Amygdala (tissue), 56 donors: ENCODE measurements around the gene CCL8.

Experiments
- DNase-seq, 56 donors: peaks; one replicate each; lab custom pipeline; 2025; lab: John Stamatoyannopoulos, UW

The CCL8 gene

GRCh38 chr17:34319039-34319483, at the start of gene CCL8:
Gene CCL8 (plus strand): TSS chr17:34319435. CDS start chr17:34319502, 67 bp downstream.
- DNase-seq: no peak

DNA sequence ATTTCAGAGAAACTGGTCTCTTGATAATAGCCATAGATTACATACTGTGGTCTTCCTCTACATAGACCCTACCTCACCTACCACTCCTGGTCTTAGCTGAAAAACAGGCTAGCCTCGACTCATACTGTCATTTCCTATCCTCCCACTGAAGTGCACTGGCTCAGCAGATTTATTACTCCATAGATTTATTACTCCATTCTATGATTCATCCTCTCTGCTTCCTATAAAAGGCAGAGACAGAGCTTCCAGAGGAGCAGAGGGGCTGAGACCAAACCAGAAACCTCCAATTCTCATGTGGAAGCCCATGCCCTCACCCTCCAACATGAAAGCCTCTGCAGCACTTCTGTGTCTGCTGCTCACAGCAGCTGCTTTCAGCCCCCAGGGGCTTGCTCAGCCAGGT, 49.3 kb upstream of the CCL8 start, which contains the start of gene CCL7:
CCL7 (plus strand) TSS at position 253 of the 400 bp plus-strand sequence; CDS start at position 323, 70 bp downstream.
- DNase-seq: no peak

DNA sequence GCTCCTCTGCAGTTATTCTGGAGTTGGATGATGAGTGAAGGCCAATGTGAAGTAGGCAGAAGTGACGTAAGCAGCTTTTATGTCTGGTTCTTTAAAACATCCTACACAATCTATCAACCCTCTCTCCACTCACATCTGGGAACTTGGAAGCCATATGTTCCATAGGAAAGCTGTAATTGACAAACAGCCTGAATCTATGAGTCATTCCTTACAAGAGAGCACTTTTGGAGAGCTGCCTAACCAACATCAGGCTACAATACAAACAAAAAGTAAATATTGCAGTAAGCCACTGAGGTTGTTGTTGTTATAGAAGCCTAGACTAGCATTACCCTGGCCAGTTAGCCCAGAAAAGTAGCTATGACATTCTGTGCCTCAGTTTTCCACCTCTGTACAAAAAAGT, 43.4 kb upstream of the CCL8 start:
- DNase-seq: no peak

- DNase-seq: no peak
Measured at GRCh38 chr17:34276826-34277225, 42.4 kb upstream of the CCL8 start.

- DNase-seq: no peak
Measured at GRCh38 chr17:34283571-34283970, 35.7 kb upstream of the CCL8 start.

DNA sequence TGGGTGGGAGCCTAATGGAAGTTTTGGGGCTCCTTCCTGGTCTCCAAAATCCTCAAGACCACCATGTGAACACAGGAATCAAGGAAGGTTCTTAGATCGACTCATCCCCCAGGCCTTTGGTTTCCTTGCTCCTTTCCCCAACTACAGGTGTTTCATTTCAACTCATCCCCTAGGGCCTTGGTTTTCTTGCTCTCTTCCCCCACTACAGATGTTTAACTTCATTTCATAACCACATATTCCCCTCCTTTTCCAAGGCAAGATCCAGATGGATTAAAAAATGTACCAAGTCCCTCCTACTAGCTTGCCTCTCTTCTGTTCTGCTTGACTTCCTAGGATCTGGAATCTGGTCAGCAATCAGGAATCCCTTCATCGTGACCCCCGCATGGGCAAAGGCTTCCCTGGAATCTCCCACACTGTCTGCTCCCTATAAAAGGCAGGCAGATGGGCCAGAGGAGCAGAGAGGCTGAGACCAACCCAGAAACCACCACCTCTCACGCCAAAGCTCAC, 33.9 kb upstream of the CCL8 start, which contains the start of gene CCL11:
CCL11 (plus strand) TSS at position 457 of the 507 bp plus-strand sequence. CDS start 67 bp downstream, outside the sequence.
- DNase-seq: no peak

- no peak for DNase-seq
Measured at GRCh38 chr17:34287875-34288274, 31.4 kb upstream of the CCL8 start.

DNA sequence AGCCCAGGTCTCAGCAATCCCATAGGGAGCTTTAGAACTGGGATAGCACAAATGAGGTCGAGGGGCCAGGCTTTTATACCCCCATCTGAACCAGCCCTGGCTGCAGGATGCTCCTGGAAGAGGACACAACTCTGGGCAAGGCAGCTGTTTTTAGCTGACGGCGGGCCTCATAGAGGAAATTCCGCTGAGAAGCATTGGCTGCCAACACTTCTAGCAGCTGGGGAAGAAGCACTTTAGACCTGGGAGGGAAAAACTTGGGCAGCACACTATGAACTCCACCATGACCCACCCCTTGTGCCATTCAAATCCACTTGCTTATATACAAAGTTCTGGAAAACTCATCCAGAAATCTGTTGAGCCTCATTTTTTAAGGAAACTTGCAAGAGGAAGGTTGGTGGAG, 28.6 kb upstream of the CCL8 start:
- no peak for DNase-seq

GRCh38 chr17:34291721-34292348, 27.4 kb upstream of the CCL8 start:
- DNase-seq: no peak

GRCh38 chr17:34299027-34299426, 20.2 kb upstream of the CCL8 start:
- DNase-seq: no peak

GRCh38 chr17:34299956-34300577, 19.2 kb upstream of the CCL8 start:
- DNase-seq: no peak

- DNase-seq: no peak
Measured at GRCh38 chr17:34300652-34301370, 18.4 kb upstream of the CCL8 start.

DNA sequence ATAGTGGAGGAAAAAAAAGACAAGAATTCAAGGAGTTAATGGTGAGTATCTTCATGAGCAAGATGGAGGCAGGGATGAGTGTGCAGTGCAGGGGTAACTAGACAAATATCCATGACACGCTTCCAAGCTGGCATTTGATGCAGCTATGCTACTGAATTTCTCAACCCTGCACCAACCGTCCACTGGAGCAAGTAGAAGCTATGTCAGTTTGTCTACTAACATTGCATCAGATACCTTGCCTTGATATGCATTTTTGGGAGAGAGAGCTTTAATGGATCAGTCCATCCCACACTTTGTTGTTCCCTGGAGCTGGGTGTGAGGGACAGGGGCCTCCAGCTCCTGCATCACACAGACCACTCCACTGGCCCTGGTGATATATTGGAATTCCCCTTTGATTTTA, 17.2 kb upstream of the CCL8 start:
- DNase-seq: no peak

- no peak for DNase-seq
Measured at GRCh38 chr17:34302636-34303035, 16.6 kb upstream of the CCL8 start.

- DNase-seq: no peak
Measured at GRCh38 chr17:34303606-34304005, 15.6 kb upstream of the CCL8 start.

DNA sequence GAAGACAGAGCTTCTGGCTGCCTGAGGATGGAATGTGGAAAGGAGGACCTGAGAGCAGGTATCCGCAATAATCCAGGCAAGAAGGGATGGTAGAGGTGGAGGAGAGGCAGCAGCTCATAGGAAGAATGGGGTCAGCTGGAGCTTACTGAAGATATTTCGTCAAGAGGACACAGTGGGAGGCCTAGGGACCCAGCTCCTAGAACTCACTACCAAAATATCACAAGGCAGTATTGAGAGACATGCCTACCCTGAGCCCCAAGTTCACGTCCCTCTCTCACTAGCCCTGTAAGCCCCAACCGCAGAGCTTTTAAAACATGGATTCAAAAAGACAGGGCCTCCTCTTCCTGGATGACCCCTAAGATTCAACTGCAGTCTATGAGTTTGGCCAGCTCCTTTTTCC, 14.2 kb upstream of the CCL8 start:
- DNase-seq: no peak

DNA sequence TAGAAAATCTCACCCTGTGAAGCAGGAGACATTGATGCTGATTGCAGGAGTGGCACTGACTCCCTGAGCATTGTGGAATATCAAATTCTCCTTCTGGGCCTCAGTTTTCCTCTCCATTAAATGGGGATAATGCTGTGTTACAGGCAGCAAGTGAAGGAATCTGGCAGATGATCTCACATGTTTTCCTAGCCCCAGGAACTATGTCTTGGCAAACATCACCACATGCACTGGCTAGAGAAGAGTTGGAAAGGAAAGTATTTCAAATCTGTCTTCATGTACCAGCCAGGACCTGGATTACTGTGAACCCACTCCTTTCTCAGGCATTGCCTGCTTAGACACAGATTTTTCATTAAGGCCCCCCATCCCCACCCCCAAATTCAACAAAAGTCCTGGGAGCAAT, 13.6 kb upstream of the CCL8 start:
- no peak for DNase-seq

GRCh38 chr17:34306466-34306865, 12.8 kb upstream of the CCL8 start:
- DNase-seq: peak in 2 of 56 donors; percentile 1 to 3

GRCh38 chr17:34307110-34307509, 12.1 kb upstream of the CCL8 start:
- no peak for DNase-seq

GRCh38 chr17:34308371-34308770, 10.9 kb upstream of the CCL8 start:
- no peak for DNase-seq

GRCh38 chr17:34311291-34311690, 7.9 kb upstream of the CCL8 start:
- no peak for DNase-seq
